T47D (cell line): ENCODE data around the gene KLHL1.
A peak's percentile ranks its signal among the peaks of the same experiment; 100 is the strongest.

Experiments used
- DNase-seq, 2 experiments: peaks; one replicate each; pipeline versions ENCODE4 v3.0.0 to v3.0.0-alpha.2; 2011 to 2012; ENCODE audit warnings: low read depth in 1 of 2, low spot score in 1 of 2
- JUND ChIP-seq: IDR thresholded peaks from 2 replicates; pipeline ENCODE4 v1.6.1; 2012; ENCODE audit warnings: low read depth
- in situ Hi-C: cut with HindIII; loops from 2 replicates; pipeline ENCODE4 v1.10.0; 2016; ENCODE audit warnings: low sequenced_read_pairs, low pct_unique_long_range_greater_than_20kb

KLHL1 gene

GRCh38 chr13:69796256-69796655 is 312.0 kb downstream of the KLHL1 start:
- no peak for TF ChIP-seq JUND
- DNase-seq: no peak
- in situ Hi-C loops: no loop called here

GRCh38 chr13:69793783-69794453 is 314.3 kb downstream of the KLHL1 start:
- no peak for TF ChIP-seq JUND
- no peak for DNase-seq
- in situ Hi-C loops: no loop called here

- in situ Hi-C loops: no loop called here
- TF ChIP-seq JUND: no peak
- DNase-seq: no peak
Measured at GRCh38 chr13:69776937-69777336, 331.3 kb downstream of the KLHL1 start.

- TF ChIP-seq JUND: no peak
- peak in 1 of 2 experiments; percentile 10 for DNase-seq
- in situ Hi-C loops: no loop called here
Measured at GRCh38 chr13:69769608-69770007, 338.6 kb downstream of the KLHL1 start.

GRCh38 chr13:69761581-69761980 is 346.7 kb downstream of the KLHL1 start:
- no peak for TF ChIP-seq JUND
- DNase-seq: no peak
- in situ Hi-C loops: no loop called here

- DNase-seq: no peak
- no peak for TF ChIP-seq JUND
- in situ Hi-C loops: no loop called here
Measured at GRCh38 chr13:69755101-69755500, 353.2 kb downstream of the KLHL1 start.

- in situ Hi-C loops: no loop called here
- no peak for DNase-seq
- TF ChIP-seq JUND: no peak
Measured at GRCh38 chr13:69751259-69751658, 357.0 kb downstream of the KLHL1 start.

- no peak for TF ChIP-seq JUND
- in situ Hi-C loops: no loop called here
- DNase-seq: no peak
Measured at GRCh38 chr13:69737129-69737935, 370.9 kb downstream of the KLHL1 start.

- in situ Hi-C loops: no loop called here
- no peak for DNase-seq
- TF ChIP-seq JUND: no peak
Measured at GRCh38 chr13:69721631-69722030, 386.6 kb downstream of the KLHL1 start.

- in situ Hi-C loops: no loop called here
- DNase-seq: no peak
- no peak for TF ChIP-seq JUND
Measured at GRCh38 chr13:69720278-69720983, 387.8 kb downstream of the KLHL1 start.

GRCh38 chr13:69706807-69707206 is 401.4 kb downstream of the KLHL1 start:
- in situ Hi-C loops: no loop called here
- no peak for DNase-seq

GRCh38 chr13:69704311-69704710 is 403.9 kb downstream of the KLHL1 start:
- in situ Hi-C loops: no loop called here
- TF ChIP-seq JUND: no peak

More at GRCh38 chr13:69706807-69707206, 401.4 kb downstream of the KLHL1 start:
- TF ChIP-seq JUND: no peak

GRCh38 chr13:69690999-69691398 is 417.3 kb downstream of the KLHL1 start:
- TF ChIP-seq JUND: no peak

More at GRCh38 chr13:69704311-69704710, 403.9 kb downstream of the KLHL1 start:
- no peak for DNase-seq

More at GRCh38 chr13:69690999-69691398, 417.3 kb downstream of the KLHL1 start:
- in situ Hi-C loops: no loop called here
- DNase-seq: no peak
